Pons (tissue), 1 donor: Measurements from ENCODE around the gene RNF227.

Source experiments
- DNase-seq: peaks from one replicate; pipeline ENCODE4 v3.0.0-alpha.2; 2016; ENCODE audit warnings: low spot score

RNF227 gene

DNA sequence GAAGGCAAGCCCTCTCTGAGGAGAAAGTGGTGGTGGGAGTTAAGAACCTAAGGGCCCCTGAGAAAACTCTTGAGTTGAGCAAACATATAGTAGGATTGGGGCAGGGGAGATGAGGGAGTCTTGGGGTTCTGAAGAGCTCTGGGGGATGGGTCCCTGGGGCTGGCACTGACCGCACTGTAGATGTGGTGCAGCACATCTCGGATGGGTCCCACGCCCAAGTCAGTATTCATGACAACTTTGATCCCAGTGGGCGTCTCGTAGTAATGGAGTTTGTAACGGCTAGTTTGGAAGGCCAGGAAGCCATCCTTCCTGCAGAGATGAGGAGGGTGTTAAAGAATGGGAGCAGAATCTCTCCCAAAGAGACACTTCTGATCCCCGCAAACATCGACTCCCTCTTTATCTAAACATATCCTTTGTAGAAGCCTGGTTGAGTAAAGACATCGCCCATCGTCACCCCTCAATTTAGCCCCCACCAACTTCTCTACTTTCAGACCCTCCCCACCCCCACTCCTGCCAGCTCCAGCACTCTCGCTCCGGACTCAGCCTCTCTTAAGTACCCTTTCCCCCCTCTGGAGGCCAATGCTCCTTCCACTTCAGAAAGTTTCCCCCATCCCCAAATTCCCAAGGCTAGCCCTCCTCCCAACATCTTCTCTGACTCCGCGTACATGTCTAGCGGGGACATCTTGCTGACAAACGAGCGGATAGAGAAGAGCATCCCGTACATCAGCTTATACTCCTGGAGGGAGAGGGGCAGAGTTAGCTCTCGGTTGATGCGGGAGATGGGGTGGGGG lies 14.9 kb upstream of the RNF227 start:
- no peak for DNase-seq

DNA sequence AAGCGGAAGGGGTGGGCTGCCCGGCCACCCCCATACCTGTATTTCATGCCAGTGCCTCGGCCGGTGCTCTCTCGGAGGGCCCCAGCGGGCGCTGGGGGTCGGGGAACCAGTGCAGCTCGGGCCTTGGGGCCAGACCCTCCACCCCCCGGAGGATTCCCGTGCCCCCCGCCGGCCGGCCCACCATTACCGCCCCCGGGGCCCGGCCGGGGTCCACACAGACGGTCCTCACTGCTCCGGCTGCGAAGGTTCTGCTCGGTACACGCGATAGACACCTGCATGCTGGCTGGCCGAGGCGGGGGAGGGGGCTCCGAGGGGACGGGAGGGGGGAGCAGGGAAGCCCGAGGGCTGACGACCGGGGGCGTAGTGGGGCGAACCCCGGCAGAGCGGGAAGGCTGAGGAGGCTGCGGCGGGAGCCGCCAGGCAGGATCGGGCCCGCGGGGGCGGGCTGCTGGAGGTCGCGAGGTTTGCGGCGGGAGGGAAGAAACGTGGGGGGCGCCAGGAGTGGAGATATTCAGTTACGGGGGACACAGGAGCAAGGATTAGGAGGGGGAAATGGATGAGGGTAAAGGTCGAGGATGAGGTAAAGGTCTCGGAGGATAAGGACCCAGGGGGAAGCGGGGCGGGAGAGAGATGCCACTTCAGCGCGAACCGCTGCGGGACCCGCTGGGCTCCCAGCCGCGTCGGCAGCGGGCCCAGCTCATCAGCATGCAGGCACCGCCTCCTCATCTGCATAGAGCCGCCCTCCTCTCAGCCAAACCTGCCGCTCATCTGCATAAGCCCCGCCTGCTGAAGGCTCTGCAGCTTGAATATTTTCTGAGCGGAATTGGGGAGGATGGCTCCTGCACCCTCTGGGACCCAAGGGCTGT lies 13.3 kb upstream of the RNF227 start, which contains the start of gene KCNAB3:
TSS of gene KCNAB3 (minus strand) at position 699 of the 866 bp plus-strand sequence. CDS start at position 278, 421 bp downstream.
- DNase-seq = peak; percentile 47

- DNase-seq = no peak
These were observed 11.5 kb upstream of the RNF227 start for GRCh38 chr17:7927596-7927995.

DNA sequence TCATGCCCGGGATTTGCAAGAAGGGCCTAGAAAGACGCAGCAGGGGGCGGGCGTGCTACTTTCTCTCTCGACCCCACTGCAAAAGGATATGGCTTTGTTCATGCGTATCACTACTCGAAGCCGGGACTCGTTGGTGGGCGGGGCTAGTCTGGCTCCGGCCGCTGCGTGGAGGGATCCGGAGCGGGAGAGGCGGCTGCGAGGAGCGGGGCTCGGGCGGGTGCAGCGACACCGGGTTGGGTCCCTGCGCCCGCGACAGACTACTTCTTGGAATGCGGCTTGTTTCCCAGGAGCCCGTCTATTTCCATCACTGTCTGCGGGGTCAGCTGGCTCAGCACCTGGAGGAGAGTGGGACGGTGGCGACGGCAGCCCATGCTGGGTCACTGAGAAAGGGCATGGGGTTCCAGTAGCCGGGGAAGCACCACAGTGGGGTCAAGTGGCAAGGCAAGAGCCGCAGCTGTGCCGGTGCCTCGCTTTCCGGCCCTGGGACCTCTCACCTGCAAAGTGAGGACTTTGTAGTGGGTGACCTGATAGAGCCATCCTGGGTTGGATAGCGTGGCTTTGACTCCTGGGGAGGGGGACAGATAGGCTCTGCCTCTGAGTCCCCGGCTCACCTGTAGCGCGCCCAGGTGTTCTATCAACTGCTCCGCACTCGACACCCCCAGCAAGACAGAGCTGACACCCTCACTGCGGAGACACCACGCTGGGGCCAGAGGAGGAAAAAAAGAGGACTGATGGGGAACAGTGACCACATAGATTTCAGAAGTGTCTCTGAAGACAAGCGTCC lies 6.9 kb upstream of the RNF227 start:
- DNase-seq = peak; percentile 53

- no peak for DNase-seq
These were observed 6.3 kb upstream of the RNF227 start for GRCh38 chr17:7922269-7922844.

DNA sequence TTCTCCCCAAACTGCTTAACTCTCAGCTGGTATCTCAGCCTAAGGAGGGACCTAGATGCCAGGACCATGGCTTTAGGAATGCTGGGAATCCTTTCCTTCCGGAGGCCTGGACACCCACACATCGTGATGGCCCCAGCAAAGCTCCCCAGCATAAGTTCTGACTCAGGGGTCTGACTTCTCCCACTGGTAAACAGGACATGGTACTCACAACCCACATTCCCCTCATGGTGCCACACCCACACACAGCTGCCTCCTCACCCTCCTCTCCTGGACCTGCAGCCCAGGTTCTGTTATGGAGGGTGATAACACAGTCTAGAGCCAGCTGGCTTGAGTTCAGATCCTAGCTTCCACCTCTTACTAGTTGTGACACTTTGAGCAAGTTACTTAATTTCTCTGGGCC lies 719 bp upstream of the RNF227 start:
- DNase-seq = no peak

- no peak for DNase-seq
These were observed 245 bp upstream of the RNF227 start for GRCh38 chr17:7916385-7916682.

GRCh38 chr17:7915179-7915610 lies 894 bp downstream of the RNF227 start:
- DNase-seq = peak; percentile 57

DNA sequence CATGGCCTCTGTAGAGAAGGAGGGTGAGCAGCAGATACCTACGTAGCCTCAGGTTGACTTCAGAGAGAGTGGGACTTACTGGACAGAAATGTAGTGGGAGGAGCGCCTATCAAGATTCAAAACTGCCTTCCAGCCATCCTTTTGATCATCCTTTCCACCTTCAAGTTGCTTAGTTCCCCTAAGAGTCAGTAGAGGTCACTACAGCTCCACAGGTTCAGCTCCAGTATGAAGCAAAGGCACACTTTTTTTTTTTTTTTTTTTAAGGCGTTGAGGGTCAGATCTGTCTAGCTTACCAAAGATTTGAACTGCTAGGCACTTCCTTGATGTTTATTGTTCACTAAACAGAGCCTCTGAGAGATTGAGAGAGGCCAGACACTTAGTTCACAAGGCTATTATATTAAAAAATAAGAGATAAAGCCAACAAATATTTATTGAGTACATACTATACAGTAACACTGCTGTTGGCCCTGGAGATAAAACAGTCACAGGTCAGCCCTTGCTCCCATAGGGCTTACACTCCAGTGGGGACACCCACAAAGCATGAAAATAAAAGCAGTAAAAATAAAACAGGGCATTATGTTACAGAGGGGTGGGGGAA lies 3.1 kb downstream of the RNF227 start:
- DNase-seq = peak; percentile 86

GRCh38 chr17:7911116-7911515 lies 5.0 kb downstream of the RNF227 start:
- DNase-seq = no peak

GRCh38 chr17:7910711-7911110 lies 5.4 kb downstream of the RNF227 start:
- DNase-seq = no peak

- DNase-seq = no peak
These were observed 5.8 kb downstream of the RNF227 start for GRCh38 chr17:7910281-7910680.

- DNase-seq = no peak
These were observed 7.0 kb downstream of the RNF227 start for GRCh38 chr17:7909089-7909488.

DNA sequence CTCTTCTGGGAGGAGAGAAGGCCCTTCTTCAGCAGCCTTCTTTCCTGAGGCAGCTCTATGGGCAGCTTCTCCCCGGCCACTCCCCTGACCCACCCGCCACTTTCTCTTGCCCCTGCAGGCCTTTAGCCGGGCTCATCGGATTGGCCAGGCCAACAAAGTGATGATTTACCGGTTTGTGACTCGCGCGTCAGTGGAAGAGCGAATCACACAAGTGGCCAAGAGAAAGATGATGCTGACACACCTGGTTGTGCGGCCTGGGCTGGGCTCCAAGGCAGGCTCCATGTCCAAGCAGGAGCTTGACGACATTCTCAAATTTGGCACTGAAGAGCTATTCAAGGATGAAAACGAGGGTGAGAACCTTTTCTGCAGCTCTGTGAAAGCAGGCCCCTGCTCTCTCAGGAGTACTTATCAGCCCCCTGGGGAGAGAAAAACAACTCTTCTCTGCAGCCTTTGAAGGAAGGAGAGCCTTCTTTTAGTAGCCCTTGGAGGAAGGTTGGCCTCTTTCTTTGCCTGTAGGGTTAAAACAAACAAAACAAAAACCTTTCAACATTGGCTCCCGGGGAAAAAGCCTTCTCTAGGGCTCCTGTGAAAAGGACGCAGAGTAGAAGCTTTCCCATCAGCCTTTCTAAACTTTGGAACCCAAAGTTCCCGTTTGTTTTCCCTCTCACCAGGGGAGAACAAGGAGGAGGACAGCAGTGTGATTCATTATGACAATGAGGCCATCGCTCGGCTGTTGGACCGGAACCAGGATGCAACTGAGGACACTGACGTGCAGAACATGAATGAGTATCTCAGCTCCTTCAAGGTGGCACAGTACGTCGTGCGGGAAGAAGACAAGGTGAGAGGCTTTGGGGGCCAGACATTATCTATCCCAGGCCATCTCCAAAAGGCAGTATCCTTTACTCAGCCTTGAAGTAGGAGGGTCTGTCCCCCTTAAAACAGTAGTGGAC lies 12.7 kb downstream of the RNF227 start:
- DNase-seq = peak; percentile 17

- peak; percentile 80 for DNase-seq
These were observed 18.3 kb downstream of the RNF227 start for GRCh38 chr17:7897773-7898172.

- DNase-seq = no peak
These were observed 19.0 kb downstream of the RNF227 start for GRCh38 chr17:7897090-7897489.

GRCh38 chr17:7894866-7895265 lies 21.2 kb downstream of the RNF227 start:
- no peak for DNase-seq

DNA sequence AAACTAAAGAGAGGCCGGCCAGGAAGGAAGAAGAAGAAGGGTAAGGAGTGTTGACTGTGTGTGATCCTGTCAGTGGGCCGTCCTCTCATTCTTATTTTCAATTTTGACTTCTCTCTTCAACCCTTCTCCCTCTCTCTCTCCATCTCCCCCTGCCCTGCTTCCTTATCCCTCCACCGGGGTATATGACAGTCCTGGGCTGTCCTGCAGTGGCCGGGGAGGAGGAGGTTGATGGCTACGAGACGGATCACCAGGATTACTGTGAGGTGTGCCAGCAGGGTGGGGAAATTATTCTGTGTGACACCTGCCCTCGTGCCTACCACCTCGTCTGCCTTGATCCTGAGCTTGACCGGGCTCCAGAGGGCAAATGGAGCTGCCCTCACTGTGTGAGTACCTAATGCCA lies 21.9 kb downstream of the RNF227 start:
- DNase-seq = no peak

DNA sequence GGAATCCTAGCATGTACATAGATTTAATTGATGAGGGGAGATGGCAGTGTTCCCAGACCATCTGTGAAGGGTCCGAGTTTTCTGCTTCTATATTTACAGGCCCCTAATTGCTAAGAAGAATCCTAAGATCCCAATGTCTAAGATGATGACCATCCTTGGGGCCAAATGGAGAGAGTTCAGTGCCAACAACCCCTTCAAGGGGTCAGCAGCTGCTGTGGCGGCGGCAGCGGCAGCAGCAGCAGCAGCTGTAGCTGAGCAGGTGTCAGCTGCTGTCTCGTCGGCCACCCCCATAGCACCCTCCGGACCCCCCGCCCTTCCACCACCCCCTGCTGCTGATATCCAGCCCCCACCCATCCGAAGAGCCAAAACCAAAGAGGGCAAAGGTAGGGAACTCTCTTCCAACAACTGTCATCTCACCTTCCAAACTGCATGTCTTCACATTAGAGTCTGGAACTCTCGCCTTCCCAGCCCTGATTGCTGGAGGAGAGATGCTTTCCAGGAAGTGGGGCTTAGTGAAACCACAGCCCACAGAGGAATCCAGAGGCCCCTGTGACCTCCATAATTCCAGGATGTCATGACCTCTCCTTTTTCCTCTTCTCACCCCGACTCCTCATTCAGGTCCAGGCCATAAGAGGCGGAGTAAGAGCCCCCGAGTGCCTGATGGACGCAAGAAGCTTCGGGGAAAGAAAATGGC lies 22.8 kb downstream of the RNF227 start:
- no peak for DNase-seq
